ENCODE measurements around the gene FNDC1. TPM values are rescaled to one million over a fixed set of nuclear protein-coding genes. Genes with fewer than 3 reads are reported as not detected.
"Not testable (repeated sequence)": the region's sequence is repeated elsewhere in the genome, so short reads cannot be mapped to it uniquely, and the experiment has no call there.

The FNDC1 gene
- total RNA-seq, 1 donor = 24.2 TPM

DNA sequence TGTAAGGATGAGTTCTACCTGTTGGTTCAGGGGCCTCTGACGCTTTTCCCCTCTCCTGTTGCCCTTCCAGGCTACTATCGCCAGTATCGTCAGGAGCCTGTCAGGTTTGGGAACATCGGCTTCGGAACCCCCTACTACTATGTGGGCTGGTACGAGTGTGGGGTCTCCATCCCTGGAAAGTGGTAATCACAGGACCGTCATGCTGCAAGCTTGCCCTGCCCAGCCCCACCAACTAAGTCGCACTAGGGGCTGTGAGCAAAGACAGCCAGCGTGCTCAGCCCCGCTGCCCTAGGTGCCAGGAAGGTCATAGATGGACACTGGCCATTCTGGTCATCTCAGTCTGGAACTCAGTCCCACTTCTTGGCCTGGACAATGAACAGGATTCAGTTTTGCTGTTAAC is 102.1 kb downstream of the FNDC1 start:
- TF ChIP-seq, protein P1, sequence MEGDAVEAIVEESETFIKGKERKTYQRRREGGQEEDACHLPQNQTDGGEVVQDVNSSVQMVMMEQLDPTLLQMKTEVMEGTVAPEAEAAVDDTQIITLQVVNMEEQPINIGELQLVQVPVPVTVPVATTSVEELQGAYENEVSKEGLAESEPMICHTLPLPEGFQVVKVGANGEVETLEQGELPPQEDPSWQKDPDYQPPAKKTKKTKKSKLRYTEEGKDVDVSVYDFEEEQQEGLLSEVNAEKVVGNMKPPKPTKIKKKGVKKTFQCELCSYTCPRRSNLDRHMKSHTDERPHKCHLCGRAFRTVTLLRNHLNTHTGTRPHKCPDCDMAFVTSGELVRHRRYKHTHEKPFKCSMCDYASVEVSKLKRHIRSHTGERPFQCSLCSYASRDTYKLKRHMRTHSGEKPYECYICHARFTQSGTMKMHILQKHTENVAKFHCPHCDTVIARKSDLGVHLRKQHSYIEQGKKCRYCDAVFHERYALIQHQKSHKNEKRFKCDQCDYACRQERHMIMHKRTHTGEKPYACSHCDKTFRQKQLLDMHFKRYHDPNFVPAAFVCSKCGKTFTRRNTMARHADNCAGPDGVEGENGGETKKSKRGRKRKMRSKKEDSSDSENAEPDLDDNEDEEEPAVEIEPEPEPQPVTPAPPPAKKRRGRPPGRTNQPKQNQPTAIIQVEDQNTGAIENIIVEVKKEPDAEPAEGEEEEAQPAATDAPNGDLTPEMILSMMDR (IDR thresholded peaks at IDR 0.05; ENCODE audit: extremely low read depth, low read depth, low read length) = no peak
- H3K9me3 ChIP-seq (ENCODE audit: low read depth, low read length) = no peaks in the 10 kb centered on the region
- no peak overlapping the region for H2AFZ ChIP-seq (ENCODE audit: low read length)
- H3K27me3 ChIP-seq (ENCODE audit: insufficient read depth, low read length) = no peaks in the 10 kb centered on the region
- H3K27ac ChIP-seq (ENCODE audit: low read depth, low read length) = no peak overlapping the region
- no peak for DNase-seq (ENCODE audit: insufficient read length, low spot score, missing footprints)
- H4K20me1 ChIP-seq (ENCODE audit: insufficient read depth, low read length) = no peaks in the 10 kb centered on the region
- H3K4me3 ChIP-seq (ENCODE audit: insufficient read depth, low read length) = no peak overlapping the region
- H3K36me3 ChIP-seq (ENCODE audit: insufficient read depth, low read length) = no peaks in the 10 kb centered on the region
- no peak overlapping the region for H3K4me2 ChIP-seq (ENCODE audit: insufficient read depth, low read length)
- H3K79me2 ChIP-seq (ENCODE audit: insufficient read depth, low read length) = no peaks in the 10 kb centered on the region
- H3K4me1 ChIP-seq (ENCODE audit: insufficient read depth, low read length) = no peaks in the 10 kb centered on the region

DNA sequence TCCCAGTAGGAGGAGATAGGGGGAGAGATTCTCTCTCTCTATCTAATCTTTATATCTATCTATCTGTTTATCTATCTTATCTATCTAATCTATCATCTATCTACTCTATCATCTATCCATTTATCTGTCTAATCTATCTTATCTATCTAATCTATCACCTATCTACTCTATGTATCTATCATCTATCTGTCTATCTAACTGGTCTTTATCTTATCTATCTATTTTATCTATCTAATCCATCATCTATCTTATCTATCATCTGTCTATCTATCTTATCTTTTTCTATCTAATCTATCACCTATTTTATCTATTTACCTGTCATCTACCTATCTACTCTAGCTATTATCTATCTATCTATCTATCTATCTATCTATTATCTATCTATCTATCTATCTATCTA is 109.4 kb downstream of the FNDC1 start:
- Histone ChIP-seq H3K4me2 (ENCODE audit: insufficient read depth, low read length) (no peak overlapping the region), H4K20me1 (ENCODE audit: insufficient read depth, low read length) (no peaks in the 10 kb centered on the region), H3K27me3 (ENCODE audit: insufficient read depth, low read length) (no peaks in the 10 kb centered on the region), H3K4me3 (ENCODE audit: insufficient read depth, low read length) (no peak overlapping the region), H3K79me2 (ENCODE audit: insufficient read depth, low read length) (no peaks in the 10 kb centered on the region), H3K36me3 (ENCODE audit: insufficient read depth, low read length) (no peaks in the 10 kb centered on the region), H2AFZ (ENCODE audit: low read length) (no peak overlapping the region), H3K4me1 (ENCODE audit: insufficient read depth, low read length) (no peaks in the 10 kb centered on the region), H3K9me3 (ENCODE audit: low read depth, low read length) (no peaks in the 10 kb centered on the region), H3K27ac (ENCODE audit: low read depth, low read length) (no peak overlapping the region)
- TF ChIP-seq, protein P1 (IDR thresholded peaks at IDR 0.05; ENCODE audit: extremely low read depth, low read depth, low read length) = no peak
- no peak for DNase-seq (ENCODE audit: insufficient read length, low spot score, missing footprints)

DNA sequence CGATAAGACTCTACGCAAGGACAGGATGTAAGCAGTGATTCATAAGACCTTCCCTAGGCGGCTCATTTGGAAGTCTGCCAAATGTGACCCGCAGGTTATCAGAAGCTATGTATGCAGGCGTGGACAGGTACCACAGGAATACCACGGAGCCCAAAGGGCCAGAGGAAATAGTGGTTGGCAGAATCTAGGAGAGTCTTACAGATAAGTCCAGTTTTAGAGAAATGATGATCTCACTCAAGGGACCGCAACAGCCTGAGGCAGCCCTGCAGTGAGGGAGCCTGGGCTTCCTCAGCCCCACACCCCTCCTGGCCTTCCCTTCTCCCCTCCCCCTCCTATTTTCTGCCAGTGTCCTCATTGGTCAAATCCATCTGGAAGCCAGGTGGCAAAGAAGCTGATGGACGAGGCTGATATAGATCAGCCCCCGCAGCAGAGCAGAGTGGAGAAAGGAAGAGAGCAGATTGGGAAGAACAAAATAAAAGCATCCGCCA is 110.6 kb downstream of the FNDC1 start:
- Histone ChIP-seq H3K4me1 (ENCODE audit: insufficient read depth, low read length) (no peaks in the 10 kb centered on the region), H3K27ac (ENCODE audit: low read depth, low read length) (no peak overlapping the region), H3K27me3 (ENCODE audit: insufficient read depth, low read length) (no peaks in the 10 kb centered on the region), H4K20me1 (ENCODE audit: insufficient read depth, low read length) (no peaks in the 10 kb centered on the region), H3K4me3 (ENCODE audit: insufficient read depth, low read length) (no peak overlapping the region), H3K79me2 (ENCODE audit: insufficient read depth, low read length) (no peaks in the 10 kb centered on the region), H3K4me2 (ENCODE audit: insufficient read depth, low read length) (no peak overlapping the region), H3K9me3 (ENCODE audit: low read depth, low read length) (no peaks in the 10 kb centered on the region), H2AFZ (ENCODE audit: low read length) (no peak overlapping the region), H3K36me3 (ENCODE audit: insufficient read depth, low read length) (no peaks in the 10 kb centered on the region)
- no peak for DNase-seq (ENCODE audit: insufficient read length, low spot score, missing footprints)
- TF ChIP-seq, protein P1 (IDR thresholded peaks at IDR 0.05; ENCODE audit: extremely low read depth, low read depth, low read length) = no peak

DNA sequence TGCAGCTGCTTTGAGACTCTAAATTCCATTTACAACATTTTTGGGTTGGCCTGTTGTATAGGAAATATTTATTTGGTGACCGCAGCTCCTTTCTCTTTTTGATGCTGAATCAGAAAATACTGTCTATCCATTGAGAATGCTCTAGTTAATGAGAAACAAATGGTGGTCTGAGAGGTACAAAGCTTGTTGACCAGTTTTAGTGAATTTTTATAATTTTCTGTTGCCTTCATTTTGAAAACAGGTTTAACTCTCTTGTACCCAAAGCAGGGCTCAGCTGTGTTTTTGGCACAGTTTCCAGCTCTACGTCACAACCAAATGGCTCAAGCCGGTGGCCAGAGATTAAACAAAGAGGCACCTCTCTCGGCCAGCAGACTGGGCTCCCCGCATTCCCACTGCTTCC is 113.2 kb downstream of the FNDC1 start:
- H4K20me1 ChIP-seq (ENCODE audit: insufficient read depth, low read length) = no peaks in the 10 kb centered on the region
- TF ChIP-seq, protein P1 (IDR thresholded peaks at IDR 0.05; ENCODE audit: extremely low read depth, low read depth, low read length) = no peak
- H3K4me3 ChIP-seq (ENCODE audit: insufficient read depth, low read length) = no peak overlapping the region
- no peaks in the 10 kb centered on the region for H3K9me3 ChIP-seq (ENCODE audit: low read depth, low read length)
- no peak overlapping the region for H3K4me2 ChIP-seq (ENCODE audit: insufficient read depth, low read length)
- H3K36me3 ChIP-seq (ENCODE audit: insufficient read depth, low read length) = no peaks in the 10 kb centered on the region
- H3K27ac ChIP-seq (ENCODE audit: low read depth, low read length) = no peak overlapping the region
- H3K79me2 ChIP-seq (ENCODE audit: insufficient read depth, low read length) = no peaks in the 10 kb centered on the region
- no peaks in the 10 kb centered on the region for H3K27me3 ChIP-seq (ENCODE audit: insufficient read depth, low read length)
- no peak overlapping the region for H2AFZ ChIP-seq (ENCODE audit: low read length)
- no peaks in the 10 kb centered on the region for H3K4me1 ChIP-seq (ENCODE audit: insufficient read depth, low read length)
- no peak for DNase-seq (ENCODE audit: insufficient read length, low spot score, missing footprints)

DNA sequence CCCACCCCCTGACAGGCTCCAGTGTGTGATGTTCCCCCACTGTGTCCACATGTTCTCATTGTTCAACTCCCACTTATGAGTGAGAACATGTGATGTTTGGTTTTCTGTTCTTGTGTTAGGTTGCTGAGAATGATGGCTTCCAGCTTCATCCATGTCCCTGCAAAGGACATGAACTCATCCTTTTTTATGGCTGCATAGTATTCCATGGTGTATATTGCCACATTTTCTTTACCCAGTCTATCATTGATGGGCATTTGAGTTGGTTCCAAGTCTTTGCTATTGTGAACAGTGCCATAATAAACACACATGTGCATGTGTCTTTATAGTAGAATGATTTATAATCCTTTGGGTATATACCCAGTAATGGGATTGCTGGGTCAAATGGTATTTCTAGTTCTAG is 115.5 kb downstream of the FNDC1 start:
- H3K27ac ChIP-seq (ENCODE audit: low read depth, low read length); H3K4me1 ChIP-seq (ENCODE audit: insufficient read depth, low read length); H4K20me1 ChIP-seq (ENCODE audit: insufficient read depth, low read length); H3K36me3 ChIP-seq (ENCODE audit: insufficient read depth, low read length); H3K9me3 ChIP-seq (ENCODE audit: low read depth, low read length); H3K4me2 ChIP-seq (ENCODE audit: insufficient read depth, low read length); H3K79me2 ChIP-seq (ENCODE audit: insufficient read depth, low read length); H3K4me3 ChIP-seq (ENCODE audit: insufficient read depth, low read length); H3K27me3 ChIP-seq (ENCODE audit: insufficient read depth, low read length); DNase-seq (ENCODE audit: insufficient read length, low spot score, missing footprints); H2AFZ ChIP-seq (ENCODE audit: low read length): not testable (repeated sequence)
